ENCODE data around the gene SLC22A12.

SLC22A12 gene

GRCh38 chr11:64585150-64585549 is 5.9 kb upstream of the SLC22A12 start:
- no peaks in the 10 kb centered on the region for H3K27me3 ChIP-seq (ENCODE audit: low read length)

GRCh38 chr11:64586366-64586765 is 4.7 kb upstream of the SLC22A12 start:
- Histone ChIP-seq H3K27me3 (ENCODE audit: low read length) (no peaks in the 10 kb centered on the region), H3K79me2 (ENCODE audit: insufficient read depth, low read length) (no peaks in the 10 kb centered on the region), H3K4me3 (ENCODE audit: insufficient read depth, low read length, poor library complexity, severe bottlenecking) (no peak overlapping the region), H3K36me3 (ENCODE audit: low read length) (no peaks in the 10 kb centered on the region), H3K9me3 (ENCODE audit: insufficient read depth, low read length) (no peaks in the 10 kb centered on the region), H2AFZ (ENCODE audit: low read depth, low read length, severe bottlenecking) (no peak overlapping the region), H3K9ac (ENCODE audit: low read length) (no peak overlapping the region), H3K9me2 (replicated peaks; ENCODE audit: insufficient read depth, low read length) (no peaks in the 10 kb centered on the region), H4K20me1 (ENCODE audit: low read depth, low read length) (no peaks in the 10 kb centered on the region), H3K27ac (ENCODE audit: low read depth, low read length) (no peak overlapping the region), H3F3A (ENCODE audit: insufficient read depth) (no peaks in the 10 kb centered on the region), H3K4me2 (ENCODE audit: low read depth, low read length, poor library complexity, severe bottlenecking) (no peak overlapping the region)
- no peak for TF ChIP-seq EZH2phosphoT487 (conservative IDR thresholded peaks at IDR 0.05; ENCODE audit: low read length)
- no peak for TF ChIP-seq CTCF (IDR thresholded peaks at IDR 0.05; ENCODE audit: insufficient read depth, low read length, poor library complexity, severe bottlenecking)

More at GRCh38 chr11:64585150-64585549, 5.9 kb upstream of the SLC22A12 start:
- Histone ChIP-seq H3K9me3 (ENCODE audit: insufficient read depth, low read length) (no peaks in the 10 kb centered on the region), H3K9me2 (replicated peaks; ENCODE audit: insufficient read depth, low read length) (no peaks in the 10 kb centered on the region), H2AFZ (ENCODE audit: low read depth, low read length, severe bottlenecking) (no peak overlapping the region), H4K20me1 (ENCODE audit: low read depth, low read length) (no peaks in the 10 kb centered on the region), H3K79me2 (ENCODE audit: insufficient read depth, low read length) (no peaks in the 10 kb centered on the region), H3K4me3 (ENCODE audit: insufficient read depth, low read length, poor library complexity, severe bottlenecking) (no peak overlapping the region), H3K4me2 (ENCODE audit: low read depth, low read length, poor library complexity, severe bottlenecking) (no peak overlapping the region), H3K27ac (ENCODE audit: low read depth, low read length) (no peak overlapping the region), H3K9ac (ENCODE audit: low read length) (no peak overlapping the region), H3K36me3 (ENCODE audit: low read length) (no peaks in the 10 kb centered on the region), H3F3A (ENCODE audit: insufficient read depth) (no peaks in the 10 kb centered on the region)
- TF ChIP-seq CTCF (IDR thresholded peaks at IDR 0.05; ENCODE audit: insufficient read depth, low read length, poor library complexity, severe bottlenecking) (no peak), EZH2phosphoT487 (conservative IDR thresholded peaks at IDR 0.05; ENCODE audit: low read length) (no peak)

GRCh38 chr11:64588701-64589100 is 2.3 kb upstream of the SLC22A12 start:
- Histone ChIP-seq H3K27ac (ENCODE audit: low read depth, low read length) (no peak overlapping the region), H3K9me2 (replicated peaks; ENCODE audit: insufficient read depth, low read length) (no peaks in the 10 kb centered on the region), H3F3A (ENCODE audit: insufficient read depth) (no peaks in the 10 kb centered on the region), H3K4me3 (ENCODE audit: insufficient read depth, low read length, poor library complexity, severe bottlenecking) (no peak overlapping the region), H3K36me3 (ENCODE audit: low read length) (no peaks in the 10 kb centered on the region), H2AFZ (ENCODE audit: low read depth, low read length, severe bottlenecking) (no peak overlapping the region), H3K9ac (ENCODE audit: low read length) (no peak overlapping the region), H3K79me2 (ENCODE audit: insufficient read depth, low read length) (no peaks in the 10 kb centered on the region), H4K20me1 (ENCODE audit: low read depth, low read length) (no peaks in the 10 kb centered on the region), H3K4me2 (ENCODE audit: low read depth, low read length, poor library complexity, severe bottlenecking) (no peak overlapping the region), H3K27me3 (ENCODE audit: low read length) (no peaks in the 10 kb centered on the region), H3K9me3 (ENCODE audit: insufficient read depth, low read length) (no peaks in the 10 kb centered on the region)
- TF ChIP-seq CTCF (IDR thresholded peaks at IDR 0.05; ENCODE audit: insufficient read depth, low read length, poor library complexity, severe bottlenecking) = no peak
- TF ChIP-seq EZH2phosphoT487 (conservative IDR thresholded peaks at IDR 0.05; ENCODE audit: low read length) = no peak

Data from SU-DHL-6 (cell line).